ENCODE results near the gene CLCA1.

DNA sequence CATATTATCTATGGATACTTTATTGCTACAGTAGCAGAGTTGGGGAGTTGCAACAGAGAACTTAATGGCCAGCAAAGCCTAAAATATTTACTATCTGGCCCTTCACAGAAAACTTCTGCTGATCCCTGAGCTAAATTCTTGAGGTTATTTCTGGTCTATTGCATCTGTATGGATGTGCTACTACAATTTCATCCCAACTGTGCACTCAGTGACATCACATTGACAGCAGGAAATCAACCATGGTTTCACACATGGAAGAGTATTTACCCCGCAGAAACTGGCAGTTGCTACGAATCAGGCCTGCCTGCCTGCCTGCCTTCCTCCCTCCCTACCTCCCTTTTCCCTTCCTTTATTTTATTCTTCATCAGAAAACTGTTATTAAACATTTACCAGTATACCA lies 32.7 kb upstream of the CLCA1 start:
- TF ChIP-seq, protein P1, sequence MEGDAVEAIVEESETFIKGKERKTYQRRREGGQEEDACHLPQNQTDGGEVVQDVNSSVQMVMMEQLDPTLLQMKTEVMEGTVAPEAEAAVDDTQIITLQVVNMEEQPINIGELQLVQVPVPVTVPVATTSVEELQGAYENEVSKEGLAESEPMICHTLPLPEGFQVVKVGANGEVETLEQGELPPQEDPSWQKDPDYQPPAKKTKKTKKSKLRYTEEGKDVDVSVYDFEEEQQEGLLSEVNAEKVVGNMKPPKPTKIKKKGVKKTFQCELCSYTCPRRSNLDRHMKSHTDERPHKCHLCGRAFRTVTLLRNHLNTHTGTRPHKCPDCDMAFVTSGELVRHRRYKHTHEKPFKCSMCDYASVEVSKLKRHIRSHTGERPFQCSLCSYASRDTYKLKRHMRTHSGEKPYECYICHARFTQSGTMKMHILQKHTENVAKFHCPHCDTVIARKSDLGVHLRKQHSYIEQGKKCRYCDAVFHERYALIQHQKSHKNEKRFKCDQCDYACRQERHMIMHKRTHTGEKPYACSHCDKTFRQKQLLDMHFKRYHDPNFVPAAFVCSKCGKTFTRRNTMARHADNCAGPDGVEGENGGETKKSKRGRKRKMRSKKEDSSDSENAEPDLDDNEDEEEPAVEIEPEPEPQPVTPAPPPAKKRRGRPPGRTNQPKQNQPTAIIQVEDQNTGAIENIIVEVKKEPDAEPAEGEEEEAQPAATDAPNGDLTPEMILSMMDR (IDR thresholded peaks at IDR 0.05) = no peak
- no peak for TF ChIP-seq POLR2A (IDR thresholded peaks at IDR 0.05)

All from esophagus squamous epithelium (tissue), 4 donors.